WERI-Rb-1 (cell line): ENCODE results near the gene FANCB.

Experiments used
- DNase-seq: peaks from one replicate; pipeline ENCODE4 v3.0.0-alpha.2; 2020
- H3K27ac ChIP-seq: fragments of 250-450 bp; sonication (Bioruptor Pico); 2 replicates; pipeline ENCODE4 v1.5.1; 2020; ENCODE audit warnings: mild to moderate bottlenecking, moderate library complexity
- H3K27me3 ChIP-seq: fragments of 250-450 bp; sonication (Bioruptor Pico); 2 replicates; pipeline ENCODE4 v1.5.1; 2021; ENCODE audit warnings: mild to moderate bottlenecking, low read depth, moderate library complexity; ENCODE audit not compliant: insufficient read depth, severe bottlenecking
- H3K36me3 ChIP-seq: fragments of 250-450 bp; sonication (Bioruptor Pico); 2 replicates; pipeline ENCODE4 v1.5.1; 2020; ENCODE audit warnings: mild to moderate bottlenecking, moderate library complexity
- H3K4me3 ChIP-seq: 2 replicates; pipeline ENCODE4 v1.5.1; 2011; ENCODE audit warnings: low read depth, mild to moderate bottlenecking, control low read depth, low read length
- H3K9me3 ChIP-seq: fragments of 250-450 bp; sonication (Bioruptor Pico); 2 replicates; pipeline ENCODE4 v1.5.1; 2021; ENCODE audit warnings: mild to moderate bottlenecking, moderate library complexity; ENCODE audit not compliant: severe bottlenecking
- CTCF ChIP-seq: IDR thresholded peaks from 2 replicates; pipeline ENCODE4 v1.5.1; 2011; ENCODE audit warnings: low read depth, mild to moderate bottlenecking, control low read depth, inconsistent platforms, low read length

Gene FANCB

GRCh38 chrX:14837155-14837554 is 35.7 kb downstream of the FANCB start:
- H3K27ac ChIP-seq: no peak overlapping the region
- no peak overlapping the region for H3K4me3 ChIP-seq
- no peak for DNase-seq
- TF ChIP-seq CTCF: no peak
- H3K9me3 ChIP-seq: no peaks in the 10 kb centered on the region
- H3K27me3 ChIP-seq: no peaks in the 10 kb centered on the region
- no peaks in the 10 kb centered on the region for H3K36me3 ChIP-seq

DNA sequence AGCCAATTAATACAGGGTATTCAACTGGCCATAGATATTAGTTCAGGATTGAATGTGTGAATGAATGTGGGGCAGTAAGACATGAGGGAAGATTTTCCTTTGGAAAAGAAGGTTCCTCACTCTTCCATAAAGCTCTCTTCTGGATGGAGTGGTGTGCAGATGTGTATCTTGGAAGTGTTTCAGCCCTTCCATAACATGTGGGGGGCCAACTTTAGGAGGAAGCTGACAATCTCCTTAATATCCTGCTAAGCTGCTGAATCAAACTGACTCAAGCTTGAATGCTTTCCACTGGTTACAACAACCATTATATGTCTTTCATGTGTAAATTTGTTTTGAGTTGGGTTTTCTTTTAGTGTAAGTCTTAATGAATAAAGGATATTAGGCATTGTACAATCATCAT is 40.3 kb downstream of the FANCB start:
- Histone ChIP-seq H3K9me3 (no peaks in the 10 kb centered on the region), H3K36me3 (no peaks in the 10 kb centered on the region), H3K27ac (no peak overlapping the region), H3K27me3 (no peaks in the 10 kb centered on the region), H3K4me3 (no peak overlapping the region)
- no peak for DNase-seq
- TF ChIP-seq CTCF: no peak

- no peak for DNase-seq
- no peak for TF ChIP-seq CTCF
- Histone ChIP-seq H3K4me3 (no peak overlapping the region), H3K27ac (no peak overlapping the region), H3K9me3 (no peaks in the 10 kb centered on the region), H3K27me3 (no peaks in the 10 kb centered on the region), H3K36me3 (no peaks in the 10 kb centered on the region)
These were observed 40.7 kb downstream of the FANCB start for GRCh38 chrX:14832151-14832550.

DNA sequence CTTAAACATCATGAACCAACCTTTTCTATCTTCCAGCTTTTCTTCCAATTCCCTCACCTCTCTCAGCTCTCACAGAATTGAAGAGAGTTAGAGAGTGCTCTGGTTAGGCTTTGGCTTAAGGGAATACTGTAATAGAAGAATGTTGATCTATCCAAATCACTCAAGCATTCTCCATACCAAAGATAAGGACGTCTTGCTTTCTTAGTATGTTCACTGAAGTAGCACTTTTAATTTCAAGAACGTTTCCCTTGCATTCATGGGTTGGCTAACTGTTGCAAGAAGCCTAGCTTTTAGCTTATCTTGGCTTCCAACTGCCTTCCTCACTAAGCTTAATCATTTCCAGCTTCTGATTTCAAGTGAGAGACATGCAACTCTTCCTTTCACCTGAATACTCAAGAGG is 43.2 kb downstream of the FANCB start:
- no peaks in the 10 kb centered on the region for H3K27me3 ChIP-seq
- H3K36me3 ChIP-seq: no peaks in the 10 kb centered on the region
- no peak overlapping the region for H3K27ac ChIP-seq
- H3K4me3 ChIP-seq: no peak overlapping the region
- TF ChIP-seq CTCF: no peak
- H3K9me3 ChIP-seq: no peaks in the 10 kb centered on the region
- DNase-seq: no peak

DNA sequence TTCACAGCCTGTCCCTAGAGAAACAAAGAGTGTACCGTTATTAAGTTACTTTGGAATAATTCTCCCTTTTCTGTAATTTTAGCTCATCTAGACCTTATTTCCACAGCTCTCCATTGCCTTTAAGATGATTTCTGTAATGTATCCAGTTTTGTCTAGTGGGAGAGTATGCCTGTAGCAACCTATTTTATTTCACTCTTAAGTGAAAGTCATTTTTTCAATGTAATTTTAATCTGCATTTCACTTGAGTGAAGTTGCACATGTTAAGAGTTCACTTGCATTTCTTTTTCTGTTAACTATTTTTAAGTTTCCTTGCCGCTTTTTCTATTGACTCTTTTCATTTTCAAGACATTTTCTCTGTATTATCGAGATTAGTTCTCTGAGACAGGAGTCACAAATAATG is 46.5 kb downstream of the FANCB start:
- H3K9me3 ChIP-seq: no peaks in the 10 kb centered on the region
- TF ChIP-seq CTCF: no peak
- no peak for DNase-seq
- H3K4me3 ChIP-seq: no peak overlapping the region
- H3K27ac ChIP-seq: no peak overlapping the region
- H3K27me3 ChIP-seq: no peaks in the 10 kb centered on the region
- no peaks in the 10 kb centered on the region for H3K36me3 ChIP-seq

DNA sequence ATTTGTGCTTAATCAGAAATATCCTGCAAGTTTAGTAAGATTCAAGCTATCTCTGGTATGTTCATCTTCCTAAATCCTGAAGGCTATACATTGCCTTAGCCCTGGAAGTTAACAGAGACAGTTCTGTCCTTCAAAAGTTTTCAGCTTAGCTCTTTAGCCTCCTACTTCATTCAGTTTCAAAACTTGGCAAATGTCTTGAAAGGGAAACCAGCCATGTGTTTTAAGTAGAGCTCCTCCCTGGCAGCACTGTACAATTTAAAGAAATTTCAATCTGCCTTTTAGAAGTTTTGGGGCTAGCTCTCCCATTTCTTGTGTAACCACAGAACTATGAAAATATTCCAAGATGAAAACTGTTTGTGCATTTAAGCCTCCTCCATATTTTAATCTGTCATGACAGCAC is 47.0 kb downstream of the FANCB start:
- no peaks in the 10 kb centered on the region for H3K9me3 ChIP-seq
- DNase-seq: no peak
- H3K27ac ChIP-seq: no peak overlapping the region
- H3K27me3 ChIP-seq: no peaks in the 10 kb centered on the region
- no peak overlapping the region for H3K4me3 ChIP-seq
- H3K36me3 ChIP-seq: no peaks in the 10 kb centered on the region
- TF ChIP-seq CTCF: no peak
